OCI-LY3 (cell line): ENCODE results near the gene ENAM.

Source experiments
- H2AFZ ChIP-seq: fragments of 200-600, 300-600 bp; shearing (Covaris generic); 2 replicates; pipeline ENCODE4 v1.6.0; 2014; ENCODE audit warnings: antibody characterized with exemption, low read depth, low read length
- H3K27ac ChIP-seq: fragments of 200-600, 300-600 bp; sonication (generic); 2 replicates; pipeline ENCODE4 v1.5.1; 2014; ENCODE audit warnings: mild to moderate bottlenecking, low read length, moderate library complexity, mixed read lengths
- H3K27me3 ChIP-seq: fragments of 200-600, 300-600 bp; sonication (generic); 2 replicates; pipeline ENCODE4 v1.6.1; 2014; ENCODE audit warnings: low read depth, low read length, mixed read lengths
- H3K36me3 ChIP-seq: fragments of 200-600, 300-600 bp; sonication (generic); replicated peaks from 2 replicates; pipeline ENCODE3; 2014; ENCODE audit warnings: low read depth, low read length, mixed read lengths
- H3K4me1 ChIP-seq: fragments of 300-600, 200-600 bp; sonication (generic); 2 replicates; pipeline ENCODE4 v1.6.1; 2014; ENCODE audit warnings: low read length, mixed read lengths
- H3K4me2 ChIP-seq: fragments of 200-600, 300-600 bp; sonication (generic); 2 replicates; pipeline ENCODE4 v1.6.1; 2014; ENCODE audit warnings: low read length, mixed read lengths
- H3K4me3 ChIP-seq: fragments of 300-600, 200-600 bp; sonication (generic); 2 replicates; pipeline ENCODE4 v1.5.1; 2014; ENCODE audit warnings: antibody characterized with exemption, mild to moderate bottlenecking, low read length, moderate library complexity
- H3K79me2 ChIP-seq: fragments of 300-600, 200-600 bp; shearing (Covaris generic); 2 replicates; pipeline ENCODE4 v1.6.1; 2014; ENCODE audit warnings: mild to moderate bottlenecking, low read length, mixed read lengths
- H3K9ac ChIP-seq: fragments of 300-600, 200-600 bp; shearing (Covaris generic); 2 replicates; pipeline ENCODE4 v1.6.0; 2014; ENCODE audit warnings: mild to moderate bottlenecking, low read length, moderate library complexity
- H3K9me3 ChIP-seq: fragments of 200-600, 300-600 bp; shearing (Covaris generic); 2 replicates; pipeline ENCODE4 v1.6.1; 2014; ENCODE audit warnings: low read length, mixed read lengths; ENCODE audit not compliant: insufficient read depth
- H4K20me1 ChIP-seq: fragments of 200-600, 300-600 bp; sonication (generic); 2 replicates; pipeline ENCODE4 v1.6.1; 2016; ENCODE audit warnings: low read length, mixed read lengths; ENCODE audit not compliant: insufficient read depth
- EZH2phosphoT487 ChIP-seq: fragments of 200-600 bp; shearing (Covaris generic); IDR thresholded peaks from 2 replicates; pipeline ENCODE4 v1.6.1; 2018; ENCODE audit warnings: antibody characterized with exemption, mixed run types, low read depth
- TF ChIP-seq, protein P1 (sequence below): fragments of 200-600, 300-600 bp; sonication (generic); IDR thresholded peaks from 2 replicates; pipeline ENCODE4 v1.5.1; 2014; ENCODE audit warnings: antibody characterized with exemption, low read length, low read depth

The ENAM gene

DNA sequence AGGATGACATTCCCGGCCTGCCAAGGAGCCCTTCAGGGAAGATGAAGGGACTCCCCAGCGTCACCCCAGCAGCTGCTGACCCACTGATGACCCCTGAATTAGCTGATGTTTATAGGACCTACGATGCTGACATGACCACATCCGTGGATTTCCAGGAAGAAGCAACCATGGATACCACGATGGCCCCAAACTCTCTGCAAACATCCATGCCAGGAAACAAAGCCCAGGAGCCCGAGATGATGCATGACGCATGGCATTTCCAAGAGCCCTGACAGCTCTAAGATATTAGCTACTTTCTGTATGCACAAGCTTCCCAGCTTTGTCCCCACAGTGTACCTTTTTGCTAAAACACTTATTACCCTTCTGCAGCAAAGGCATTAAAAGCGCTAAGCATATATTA, 22.1 kb upstream of the ENAM start:
- TF ChIP-seq, protein P1, sequence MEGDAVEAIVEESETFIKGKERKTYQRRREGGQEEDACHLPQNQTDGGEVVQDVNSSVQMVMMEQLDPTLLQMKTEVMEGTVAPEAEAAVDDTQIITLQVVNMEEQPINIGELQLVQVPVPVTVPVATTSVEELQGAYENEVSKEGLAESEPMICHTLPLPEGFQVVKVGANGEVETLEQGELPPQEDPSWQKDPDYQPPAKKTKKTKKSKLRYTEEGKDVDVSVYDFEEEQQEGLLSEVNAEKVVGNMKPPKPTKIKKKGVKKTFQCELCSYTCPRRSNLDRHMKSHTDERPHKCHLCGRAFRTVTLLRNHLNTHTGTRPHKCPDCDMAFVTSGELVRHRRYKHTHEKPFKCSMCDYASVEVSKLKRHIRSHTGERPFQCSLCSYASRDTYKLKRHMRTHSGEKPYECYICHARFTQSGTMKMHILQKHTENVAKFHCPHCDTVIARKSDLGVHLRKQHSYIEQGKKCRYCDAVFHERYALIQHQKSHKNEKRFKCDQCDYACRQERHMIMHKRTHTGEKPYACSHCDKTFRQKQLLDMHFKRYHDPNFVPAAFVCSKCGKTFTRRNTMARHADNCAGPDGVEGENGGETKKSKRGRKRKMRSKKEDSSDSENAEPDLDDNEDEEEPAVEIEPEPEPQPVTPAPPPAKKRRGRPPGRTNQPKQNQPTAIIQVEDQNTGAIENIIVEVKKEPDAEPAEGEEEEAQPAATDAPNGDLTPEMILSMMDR: no peak
- no peak for TF ChIP-seq EZH2phosphoT487
- Histone ChIP-seq H3K9ac (no peak overlapping the region), H3K79me2 (no peaks in the 10 kb centered on the region), H3K27me3 (no peaks in the 10 kb centered on the region), H2AFZ (no peak overlapping the region), H3K36me3 (no peaks in the 10 kb centered on the region), H3K9me3 (no peaks in the 10 kb centered on the region), H3K27ac (no peak overlapping the region), H4K20me1 (no peaks in the 10 kb centered on the region), H3K4me2 (no peak overlapping the region), H3K4me1 (peaks cover 6% of the 10 kb centered on the region), H3K4me3 (no peak overlapping the region)

- H3K9me3 ChIP-seq: no peaks in the 10 kb centered on the region
- no peak overlapping the region for H3K9ac ChIP-seq
- H3K27ac ChIP-seq: no peak overlapping the region
- H3K4me3 ChIP-seq: no peak overlapping the region
- no peak overlapping the region for H2AFZ ChIP-seq
- no peaks in the 10 kb centered on the region for H3K79me2 ChIP-seq
- TF ChIP-seq, protein P1: no peak
- no peak for TF ChIP-seq EZH2phosphoT487
- no peak overlapping the region for H3K4me2 ChIP-seq
- 0 out of 2 replicates have a peak, but pooled peaks cover 2% of the 10 kb centered on the region for H3K4me1 ChIP-seq
- no peaks in the 10 kb centered on the region for H4K20me1 ChIP-seq
- no peaks in the 10 kb centered on the region for H3K27me3 ChIP-seq
- no peaks in the 10 kb centered on the region for H3K36me3 ChIP-seq
Measured at GRCh38 chr4:70607334-70607853, 21.1 kb upstream of the ENAM start.

DNA sequence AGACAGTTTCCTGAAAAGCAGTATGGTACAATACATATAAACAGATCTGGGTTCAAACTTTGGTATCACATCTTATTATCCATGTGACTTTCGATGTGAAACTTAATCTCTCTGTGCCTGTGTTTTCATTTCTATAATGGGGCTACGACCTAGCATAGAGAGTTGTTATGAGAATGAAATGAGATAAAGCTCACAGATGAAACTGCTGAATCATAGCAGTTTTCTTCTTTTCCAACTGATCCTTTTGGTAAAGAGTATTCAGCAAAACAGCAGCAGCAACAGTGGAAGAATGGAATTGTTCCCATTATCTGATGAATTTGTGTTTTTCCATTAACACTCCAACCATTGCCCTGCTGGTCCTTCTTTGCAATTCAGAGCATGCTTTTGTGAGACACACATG, 20.2 kb upstream of the ENAM start:
- Histone ChIP-seq H3K4me3 (no peak overlapping the region), H3K9me3 (no peaks in the 10 kb centered on the region), H3K36me3 (no peaks in the 10 kb centered on the region), H3K4me2 (no peak overlapping the region), H3K9ac (no peak overlapping the region), H4K20me1 (no peaks in the 10 kb centered on the region), H3K79me2 (no peaks in the 10 kb centered on the region), H3K27me3 (no peaks in the 10 kb centered on the region), H3K4me1 (peaks cover 12% of the 10 kb centered on the region), H3K27ac (no peak overlapping the region), H2AFZ (no peak overlapping the region)
- TF ChIP-seq, protein P1: no peak
- TF ChIP-seq EZH2phosphoT487: no peak

GRCh38 chr4:70613306-70614183, 15.0 kb upstream of the ENAM start:
- Histone ChIP-seq H3K36me3 (no peaks in the 10 kb centered on the region), H3K4me1 (peaks cover 57% of the 10 kb centered on the region), H4K20me1 (no peaks in the 10 kb centered on the region), H3K79me2 (no peaks in the 10 kb centered on the region), H3K4me3 (peak overlapping the region; percentile 73), H2AFZ (peak overlapping the region; percentile 25), H3K4me2 (peak overlapping the region; percentile 89), H3K9me3 (no peaks in the 10 kb centered on the region), H3K27me3 (no peaks in the 10 kb centered on the region), H3K27ac (peak overlapping the region; percentile 62), H3K9ac (peak overlapping the region; percentile 56)
- TF ChIP-seq EZH2phosphoT487: no peak
- TF ChIP-seq, protein P1: no peak
